H1 (cell line): Measurements from ENCODE around the gene SLC35F1. TPM values are rescaled to one million over a fixed set of nuclear protein-coding genes. Genes with fewer than 3 reads are reported as not detected.

Experiments used
- CTCF ChIA-PET: fragments of 300-600 bp; sonication (Branson Sonifier 250); formaldehyde crosslinking; loops from one replicate; lab custom pipeline; 2021; ENCODE audit not compliant: partially characterized antibody; lab: Charles Lee
- POLR2A ChIA-PET: fragments of 300-600 bp; sonication (Branson Sonifier 250); formaldehyde crosslinking; loops from one replicate; lab custom pipeline; 2021; ENCODE audit warnings: inconsistent platforms; ENCODE audit not compliant: partially characterized antibody; lab: Charles Lee
- DNase-seq, 2 experiments: peaks; one replicate each; pipeline versions ENCODE4 v3.0.0 to v3.0.0-alpha.2; 2010 to 2022; ENCODE audit warnings: low spot score in 2 of 2, low read depth in 1 of 2, mixed read lengths in 1 of 2
- FAIRE-seq: peaks from 2 replicates; lab custom pipeline; 2011; peaks lifted over from hg19 to GRCh38; lab: Jason Lieb, UNC
- H2AFZ ChIP-seq: 2 replicates; pipeline ENCODE4 v1.8.1; 2012; ENCODE audit warnings: low read length, inconsistent platforms
- H2AK5ac ChIP-seq: 2 replicates; pipeline ENCODE4 v1.6.1; 2013; ENCODE audit warnings: low read depth, low read length
- H2BK120ac ChIP-seq: replicated peaks from 2 replicates; pipeline ENCODE3; 2013; ENCODE audit warnings: low read depth, low read length, inconsistent platforms
- H2BK12ac ChIP-seq: 2 replicates; pipeline ENCODE4 v1.6.1; 2013; ENCODE audit warnings: low read depth, low read length
- H2BK15ac ChIP-seq: 2 replicates; pipeline ENCODE4 v1.6.1; 2013; ENCODE audit warnings: low read length
- H2BK20ac ChIP-seq: 2 replicates; pipeline ENCODE4 v1.6.1; 2013; ENCODE audit warnings: low read length
- H2BK5ac ChIP-seq: 2 replicates; pipeline ENCODE4 v1.6.1; 2013; ENCODE audit warnings: low read depth, low read length
- H3K14ac ChIP-seq: 2 replicates; pipeline ENCODE4 v1.6.1; 2013; ENCODE audit warnings: inconsistent platforms; ENCODE audit not compliant: insufficient read length
- H3K18ac ChIP-seq: 2 replicates; pipeline ENCODE4 v1.6.1; 2013; ENCODE audit warnings: low read length; ENCODE audit errors: extremely low read depth
- H3K23ac ChIP-seq: 2 replicates; pipeline ENCODE4 v1.6.1; 2013; ENCODE audit warnings: inconsistent platforms; ENCODE audit not compliant: insufficient read length
- H3K23me2 ChIP-seq: 2 replicates; pipeline ENCODE4 v1.6.1; 2013; ENCODE audit warnings: low read depth, low read length
- H3K27ac ChIP-seq: 2 replicates; pipeline ENCODE4 v1.6.1; 2011; ENCODE audit warnings: low read depth, low read length, inconsistent platforms
- H3K27me3 ChIP-seq, 4 experiments: replicated peaks in 1 of 4; 1 replicate in 1 of 4; 2 replicates in 3 of 4; pipeline versions ENCODE4 v1.6.1 to v1.8.1; 2011 to 2013; ENCODE audit warnings: low read length in 3 of 4, mild to moderate bottlenecking in 3 of 4, inconsistent platforms in 2 of 4, mixed read lengths in 2 of 4, moderate library complexity in 1 of 4; ENCODE audit not compliant: control insufficient read depth in 3 of 4, insufficient read depth in 3 of 4; ENCODE audit errors: extremely low read depth in 1 of 4
- H3K36me3 ChIP-seq, 4 experiments: 2 replicates each; pipeline versions ENCODE4 v1.6.1 to v1.8.1; 2011 to 2013; ENCODE audit warnings: mild to moderate bottlenecking in 4 of 4, low read length in 3 of 4, moderate library complexity in 2 of 4, control low read depth in 1 of 4, inconsistent platforms in 1 of 4; ENCODE audit not compliant: insufficient read depth in 4 of 4, control insufficient read depth in 2 of 4
- H3K4ac ChIP-seq: replicated peaks from 2 replicates; pipeline ENCODE3; 2013; ENCODE audit warnings: low read length, low read depth, mixed read lengths, inconsistent platforms; ENCODE audit not compliant: insufficient read length
- H3K4me1 ChIP-seq, 4 experiments: replicated peaks in 1 of 4; 1 replicate in 1 of 4; 2 replicates in 3 of 4; pipeline versions ENCODE4 v1.6.1 to v1.8.1; 2011 to 2013; ENCODE audit warnings: low read length in 3 of 4, inconsistent platforms in 2 of 4, mixed read lengths in 1 of 4; ENCODE audit not compliant: insufficient read depth in 4 of 4, control insufficient read depth in 3 of 4
- H3K4me2 ChIP-seq, 2 experiments: 2 replicates each; pipeline versions ENCODE4 v1.6.1 to v1.8.1; 2011 to 2013; ENCODE audit warnings: low read depth in 2 of 2, low read length in 2 of 2, control low read depth in 1 of 2, inconsistent platforms in 1 of 2, mild to moderate bottlenecking in 1 of 2; ENCODE audit not compliant: insufficient read depth in 1 of 2
- H3K4me3 ChIP-seq, 4 experiments: fragments of 200-600, 300-600 bp in 1 of 4; sonication (generic), shearing (Covaris generic), sonication (Bioruptor Twin) in 1 of 4; 2 replicates each; pipeline versions ENCODE4 v1.5.1 to v1.8.1; 2011 to 2016; ENCODE audit warnings: low read length in 4 of 4, low read depth in 3 of 4, control low read depth in 2 of 4, inconsistent platforms in 2 of 4, mild to moderate bottlenecking in 2 of 4, mixed read lengths in 1 of 4, moderate library complexity in 1 of 4; ENCODE audit not compliant: insufficient read depth in 2 of 4; ENCODE audit errors: extremely low read depth in 1 of 4
- H3K56ac ChIP-seq: replicated peaks from 2 replicates; pipeline ENCODE3; 2013; ENCODE audit warnings: low read depth, mild to moderate bottlenecking, mixed read lengths, low read length, inconsistent platforms; ENCODE audit not compliant: insufficient read length
- H3K79me1 ChIP-seq: 2 replicates; pipeline ENCODE4 v1.6.1; 2013; ENCODE audit warnings: low read depth, low read length, control low read depth
- H3K79me2 ChIP-seq, 2 experiments: 2 replicates each; pipeline versions ENCODE4 v1.6.1 to v1.8.1; 2012 to 2013; ENCODE audit warnings: low read length in 2 of 2, mild to moderate bottlenecking in 2 of 2, inconsistent platforms in 1 of 2; ENCODE audit not compliant: insufficient read depth in 2 of 2, control insufficient read depth in 1 of 2
- H3K9ac ChIP-seq, 4 experiments: replicated peaks in 1 of 4; 1 replicate in 1 of 4; 2 replicates in 3 of 4; pipeline versions ENCODE4 v1.6.1 to v1.8.1; 2011 to 2013; ENCODE audit warnings: low read depth in 3 of 4, low read length in 3 of 4, control low read depth in 2 of 4, mild to moderate bottlenecking in 2 of 4, moderate library complexity in 2 of 4, inconsistent platforms in 1 of 4; ENCODE audit errors: extremely low read depth in 1 of 4
- H3K9me3 ChIP-seq, 2 experiments: 2 replicates each; pipeline versions ENCODE4 v1.6.1 to v1.8.1; 2012 to 2013; ENCODE audit warnings: mild to moderate bottlenecking in 2 of 2, moderate library complexity in 2 of 2, control low read depth in 1 of 2, inconsistent platforms in 1 of 2, low read depth in 1 of 2, low read length in 1 of 2, mixed read lengths in 1 of 2; ENCODE audit not compliant: insufficient read depth in 2 of 2
- H4K20me1 ChIP-seq, 2 experiments: replicated peaks in 1 of 2; 2 replicates each; pipeline versions ENCODE3 to v1.8.1; 2011 to 2013; ENCODE audit warnings: inconsistent platforms in 2 of 2, low read length in 2 of 2, mild to moderate bottlenecking in 1 of 2; ENCODE audit not compliant: insufficient read depth in 2 of 2, control insufficient read depth in 1 of 2
- H4K5ac ChIP-seq: 2 replicates; pipeline ENCODE4 v1.6.1; 2013; ENCODE audit warnings: low read length, low read depth, mixed read lengths, inconsistent platforms; ENCODE audit not compliant: insufficient read length
- H4K8ac ChIP-seq: 2 replicates; pipeline ENCODE4 v1.8.0; 2013; ENCODE audit warnings: mild to moderate bottlenecking, moderate library complexity, low read length, inconsistent platforms; ENCODE audit not compliant: insufficient read depth; ENCODE audit errors: extremely low read depth
- H4K91ac ChIP-seq: replicated peaks from 2 replicates; pipeline ENCODE3; 2013; ENCODE audit warnings: low read length, mixed read lengths, inconsistent platforms; ENCODE audit not compliant: insufficient read length
- ATF2 ChIP-seq: IDR thresholded peaks from 2 replicates; pipeline ENCODE4 v1.6.1; 2012; ENCODE audit warnings: low read length, inconsistent platforms
- CTBP2 ChIP-seq: IDR thresholded peaks from 2 replicates; pipeline ENCODE4 v1.7.0; 2011; ENCODE audit warnings: borderline replicate concordance, mild to moderate bottlenecking, moderate library complexity, mixed read lengths, low read length; ENCODE audit not compliant: insufficient read depth, insufficient read length
- CTCF ChIP-seq, 3 experiments: IDR thresholded peaks; 1 replicate in 2 of 3; 2 replicates in 1 of 3; pipeline versions ENCODE4 v1.5.1 to v1.6.1; 2011; ENCODE audit warnings: low read length in 3 of 3, mild to moderate bottlenecking in 3 of 3, inconsistent platforms in 2 of 3, low read depth in 1 of 3, moderate library complexity in 1 of 3; ENCODE audit not compliant: insufficient read depth in 1 of 3; ENCODE audit errors: control extremely low read depth in 1 of 3
- POLR2AphosphoS5 ChIP-seq: IDR thresholded peaks from 2 replicates; pipeline ENCODE4 v1.6.1; 2011; ENCODE audit warnings: low read depth, low read length
- RAD21 ChIP-seq, 2 experiments: IDR thresholded peaks in 1 of 2; conservative IDR thresholded peaks in 1 of 2; 2 replicates each; pipeline ENCODE4 v1.6.1; 2011; ENCODE audit warnings: low read depth in 2 of 2, low read length in 2 of 2, improper control_type of control experiment in 1 of 2, inconsistent platforms in 1 of 2, mild to moderate bottlenecking in 1 of 2, moderate library complexity in 1 of 2
- SRF ChIP-seq: IDR thresholded peaks from 2 replicates; pipeline ENCODE4 v1.6.1; 2011; ENCODE audit warnings: mild to moderate bottlenecking, low read depth, low read length, moderate library complexity
- TAF1 ChIP-seq: IDR thresholded peaks from 2 replicates; pipeline ENCODE4 v1.6.1; 2011; ENCODE audit warnings: mild to moderate bottlenecking, low read depth, low read length
- WGBS, 2 experiments: shearing (Covaris generic) in 1 of 2; methylation state at CpG; one replicate each; pipeline versions ENCODE4 v1.1.6 to v1.1.7; 2013 to 2015; ENCODE audit warnings: low lambda C conversion rate in 2 of 2, mixed read lengths in 2 of 2, inconsistent platforms in 1 of 2, low coverage in 1 of 2, missing lambda C conversion rate in 1 of 2; ENCODE audit not compliant: insufficient replicate concordance in 2 of 2, insufficient coverage in 1 of 2, insufficient read length in 1 of 2; ENCODE audit errors: extremely low coverage in 1 of 2, missing lambda C conversion rate in 1 of 2; 5-methylcytosine and 5-hydroxymethylcytosine counted together
- polyA plus RNA-seq, 7 experiments: library from polyadenylated mRNA; depleted of rRNA in 3 of 7; stranded (reverse) in 5 of 7; unstranded in 2 of 7; fragments of >200 nt in 5 of 7; fragments of 200-250 nt in 2 of 7; gene quantifications; 1 replicate in 5 of 7; 2 replicates in 1 of 7; 4 replicates in 1 of 7; pipeline versions ENCODE4 v1.2.1 to v1.2.3, GENCODE V29; 2011 to 2013; ENCODE audit warnings: missing spikeins in 2 of 7, mixed read lengths in 2 of 7
- total RNA-seq: library from RNA; stranded (reverse); fragmentation: NEBNext Ultra II Directional; extraction: Animal tissue kit (Norgen Biotek cat#: 25700); gene quantifications from 2 replicates; pipeline ENCODE4 v1.2.1, GENCODE V29; 2021

The SLC35F1 gene
- total and polyA plus RNA-seq, 2 of the 8 experiments (the other 6 are each of a cell fraction or from before 2014, with no cell fraction given) = 7.0 to 10.0 TPM

- Histone ChIP-seq H3K9me3 (peaks cover 9 to 11% of the 10 kb centered on the region in 2 experiments), H4K8ac (no peak overlapping the region), H3K56ac (no peak overlapping the region), H4K91ac (no peak overlapping the region), H3K9ac (no peak overlapping the region), H3K4me3 (no peak overlapping the region), H2BK120ac (no peak overlapping the region), H4K5ac (no peak overlapping the region), H3K4me2 (no peak overlapping the region), H2BK15ac (no peak overlapping the region), H3K4ac (no peak overlapping the region), H3K79me1 (no peaks in the 10 kb centered on the region), H3K27me3 (no peaks in the 10 kb centered on the region), H2BK20ac (no peak overlapping the region), H3K27ac (no peak overlapping the region), H4K20me1 (peaks cover 0 to 1% of the 10 kb centered on the region in 2 experiments), H3K4me1 (0 out of 7 replicates have a peak, but pooled peaks cover 0 to 3% (median 0%) of the 10 kb centered on the region in 4 experiments), H3K36me3 (no peaks in the 10 kb centered on the region; a peak in 1 of 8 replicates), H2AFZ (no peak overlapping the region), H3K18ac (no peak overlapping the region), H2BK12ac (no peak overlapping the region), H2BK5ac (no peak overlapping the region), H3K14ac (no peak overlapping the region), H2AK5ac (no peak overlapping the region), H3K79me2 (no peaks in the 10 kb centered on the region), H3K23me2 (no peaks in the 10 kb centered on the region), H3K23ac (no peak overlapping the region)
- DNase-seq = no peak
- ChIA-PET POLR2A (interaction anchor here (0.6 kb wide), 1 partner anchor 16 kb away, joined by 3 read pairs; no protein-coding TSS in a partner anchor), CTCF (interaction anchor here (0.6 to 4.9 kb wide), 24 partner anchors 10 to 663 kb away, joined by 3 to 32 read pairs (median 4); no protein-coding TSS in a partner anchor)
- TF ChIP-seq RAD21 (IDR thresholded peaks at IDR 0.05 in 1 of 2, conservative IDR thresholded peaks at IDR 0.05 in 1 of 2; ENCODE audit: low read depth in 2 of 2, low read length in 2 of 2) = peak; percentile 71 to 78
- no peak for TF ChIP-seq SRF
- no peak for TF ChIP-seq POLR2AphosphoS5
- TF ChIP-seq ATF2 = no peak
- no peak for TF ChIP-seq TAF1
- TF ChIP-seq CTBP2 = no peak
- peak in 2 of 3 experiments; percentile 62 to 76; a peak in 3 of 4 replicates for TF ChIP-seq CTCF (IDR thresholded peaks at IDR 0.05; ENCODE audit: control extremely low read depth in 1 of 3, insufficient read depth in 1 of 3, low read depth in 1 of 3, low read length in 3 of 3)
- FAIRE-seq = peak; percentile 60
- 26% methylated on average over 2 of the region's 2 CpGs; no CpG with 5 or more reads in 1 of the 2 experiments for WGBS, 2 experiments
Observed at GRCh38 chr6:117976030-117976651, 69.1 kb downstream of the SLC35F1 start.
